ENCODE data around the gene FUT7.

The FUT7 gene

GRCh38 chr9:137031904-137032640, at the start of gene FUT7:
FUT7 (minus strand) TSS chr9:137032088; CDS start chr9:137031991, 97 bp downstream.
- TF ChIP-seq CTCF (IDR thresholded peaks at IDR 0.05) = peak; percentile 57
- Histone ChIP-seq H3K9me3 (no peaks in the 10 kb centered on the region), H3K4me3 (ENCODE audit: low read depth in 1 of 2, low read length in 1 of 2) (peak within 1 kb of the TSS; percentile 83 to 86), H3K27ac (peak within 1 kb of the TSS; percentile 91), H3K27me3 (peaks cover 6% of the 10 kb centered on the region), H3K36me3 (peaks cover 36% of the 10 kb centered on the region), H3K4me1 (ENCODE audit: control insufficient read depth in 1 of 2, insufficient read depth in 1 of 2, low read depth in 1 of 2, low read length in 1 of 2) (peaks cover 74 to 81% of the 10 kb centered on the region in 2 experiments)

GRCh38 chr9:137080260-137081122, 48.6 kb upstream of the FUT7 start:
- H3K27me3 ChIP-seq = peaks cover 49% of the 10 kb centered on the region
- no peaks in the 10 kb centered on the region for H3K9me3 ChIP-seq
- peaks cover 13 to 20% of the 10 kb centered on the region in 2 experiments for H3K4me1 ChIP-seq (ENCODE audit: control insufficient read depth in 1 of 2, insufficient read depth in 1 of 2, low read depth in 1 of 2, low read length in 1 of 2)
- no peak overlapping the region for H3K4me3 ChIP-seq (ENCODE audit: low read depth in 1 of 2, low read length in 1 of 2)
- no peak for TF ChIP-seq CTCF (IDR thresholded peaks at IDR 0.05)
- H3K27ac ChIP-seq = no peak overlapping the region
- H3K36me3 ChIP-seq = no peaks in the 10 kb centered on the region

- no peaks in the 10 kb centered on the region for H3K9me3 ChIP-seq
- no peak for TF ChIP-seq CTCF (IDR thresholded peaks at IDR 0.05)
- H3K27me3 ChIP-seq = peaks cover 60% of the 10 kb centered on the region
- no peaks in the 10 kb centered on the region for H3K36me3 ChIP-seq
- H3K4me3 ChIP-seq (ENCODE audit: low read depth in 1 of 2, low read length in 1 of 2) = no peak overlapping the region
- no peak overlapping the region for H3K27ac ChIP-seq
- peaks cover 18% of the 10 kb centered on the region in 2 experiments for H3K4me1 ChIP-seq (ENCODE audit: control insufficient read depth in 1 of 2, insufficient read depth in 1 of 2, low read depth in 1 of 2, low read length in 1 of 2)
These were observed 47.5 kb upstream of the FUT7 start for GRCh38 chr9:137079401-137079787.

- no peaks in the 10 kb centered on the region for H3K36me3 ChIP-seq
- no peak overlapping the region for H3K4me3 ChIP-seq (ENCODE audit: low read depth in 1 of 2, low read length in 1 of 2)
- no peaks in the 10 kb centered on the region for H3K9me3 ChIP-seq
- no peak overlapping the region for H3K27ac ChIP-seq
- H3K4me1 ChIP-seq (ENCODE audit: control insufficient read depth in 1 of 2, insufficient read depth in 1 of 2, low read depth in 1 of 2, low read length in 1 of 2) = peaks cover 22 to 24% of the 10 kb centered on the region in 2 experiments
- H3K27me3 ChIP-seq = peaks cover 60% of the 10 kb centered on the region
- TF ChIP-seq CTCF (IDR thresholded peaks at IDR 0.05) = no peak
These were observed 47.0 kb upstream of the FUT7 start for GRCh38 chr9:137078701-137079400.
